ENCODE data around the gene PPARG.
"Not testable (repeated sequence)": the region's sequence is repeated elsewhere in the genome, so short reads cannot be mapped to it uniquely, and the experiment has no call there.

Gene PPARG

DNA sequence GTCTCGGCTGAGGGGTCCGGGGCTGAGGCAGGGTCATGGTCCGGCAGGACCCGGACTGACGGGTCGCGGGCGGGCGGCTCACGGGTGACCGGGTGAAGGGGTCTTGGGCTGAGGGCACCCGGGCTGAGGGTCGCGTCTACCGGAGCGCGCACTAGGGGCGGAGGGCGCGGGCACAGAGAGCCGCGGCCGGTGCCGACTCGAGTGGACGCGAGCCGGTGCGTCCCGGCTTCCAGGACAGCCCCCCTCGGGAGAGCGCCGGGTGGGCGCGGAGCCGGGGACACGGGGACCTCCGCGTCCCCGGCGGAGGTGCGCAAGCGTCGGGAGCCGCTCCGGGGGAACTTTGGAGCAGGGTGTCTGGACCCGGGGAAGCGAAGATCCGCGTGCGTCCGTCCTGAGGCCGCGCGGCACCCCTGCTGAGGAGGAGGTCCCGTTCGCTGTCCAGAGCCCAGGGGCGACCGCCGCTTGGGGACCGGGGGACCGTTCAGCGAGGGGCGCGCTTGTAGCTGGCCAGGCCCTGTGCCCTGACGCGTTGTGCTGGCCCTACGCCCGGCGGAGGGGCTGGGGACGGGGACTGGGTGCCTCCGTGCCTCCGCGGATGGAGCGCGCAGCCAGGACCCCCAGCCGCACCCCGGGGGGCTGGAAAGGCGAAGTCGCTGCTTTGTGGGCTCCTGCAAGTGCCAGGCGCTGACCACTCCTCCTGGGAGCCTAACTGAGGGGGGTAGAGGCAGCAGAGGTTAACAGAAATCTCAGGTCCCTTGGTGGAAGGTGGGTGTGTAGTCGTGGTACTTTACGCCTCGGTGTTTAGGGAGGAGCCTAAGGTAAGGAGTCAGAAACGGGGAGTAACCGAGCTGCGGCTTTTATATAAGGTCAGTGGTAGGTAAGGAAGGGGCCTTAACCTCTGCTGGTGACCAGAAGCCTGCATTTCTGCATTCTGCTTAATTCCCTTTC, at the start of gene PPARG:
Gene PPARG, plus strand, starts transcription at position 889 of the 948 bp plus-strand sequence. CDS start 90,642 bp downstream, outside the sequence.
- DNase-seq (ENCODE audit: low spot score): peak; percentile 52

- DNase-seq (ENCODE audit: low spot score): peak; percentile 15
These were observed 49.6 kb upstream of the PPARG start for GRCh38 chr3:12239301-12239700.

GRCh38 chr3:12242772-12243171, 46.1 kb upstream of the PPARG start:
- DNase-seq (ENCODE audit: low spot score): no peak

GRCh38 chr3:12246497-12247163, 42.2 kb upstream of the PPARG start:
- no peak for DNase-seq (ENCODE audit: low spot score)

GRCh38 chr3:12247411-12247810, 41.5 kb upstream of the PPARG start:
- DNase-seq (ENCODE audit: low spot score): no peak

DNA sequence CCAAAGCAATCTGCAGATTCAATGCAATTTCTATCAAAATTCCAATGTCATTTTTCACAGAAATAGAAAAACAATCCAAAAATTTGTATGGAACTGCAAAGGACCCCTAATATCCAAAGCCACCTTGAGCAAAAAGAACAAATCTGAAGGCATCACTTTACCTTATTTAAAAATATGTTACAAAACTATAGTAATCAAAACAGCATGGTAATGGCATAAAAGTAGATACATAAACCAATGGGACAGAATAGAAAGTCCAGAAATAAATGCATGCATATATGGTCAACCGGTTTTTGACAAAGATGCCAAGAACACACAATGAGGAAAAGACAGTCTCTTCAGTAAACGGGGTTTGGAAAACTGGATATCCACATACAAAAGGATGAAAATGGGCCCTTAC, 39.4 kb upstream of the PPARG start:
- no peak for DNase-seq (ENCODE audit: low spot score)

GRCh38 chr3:12252889-12253288, 36.0 kb upstream of the PPARG start:
- no peak for DNase-seq (ENCODE audit: low spot score)

DNA sequence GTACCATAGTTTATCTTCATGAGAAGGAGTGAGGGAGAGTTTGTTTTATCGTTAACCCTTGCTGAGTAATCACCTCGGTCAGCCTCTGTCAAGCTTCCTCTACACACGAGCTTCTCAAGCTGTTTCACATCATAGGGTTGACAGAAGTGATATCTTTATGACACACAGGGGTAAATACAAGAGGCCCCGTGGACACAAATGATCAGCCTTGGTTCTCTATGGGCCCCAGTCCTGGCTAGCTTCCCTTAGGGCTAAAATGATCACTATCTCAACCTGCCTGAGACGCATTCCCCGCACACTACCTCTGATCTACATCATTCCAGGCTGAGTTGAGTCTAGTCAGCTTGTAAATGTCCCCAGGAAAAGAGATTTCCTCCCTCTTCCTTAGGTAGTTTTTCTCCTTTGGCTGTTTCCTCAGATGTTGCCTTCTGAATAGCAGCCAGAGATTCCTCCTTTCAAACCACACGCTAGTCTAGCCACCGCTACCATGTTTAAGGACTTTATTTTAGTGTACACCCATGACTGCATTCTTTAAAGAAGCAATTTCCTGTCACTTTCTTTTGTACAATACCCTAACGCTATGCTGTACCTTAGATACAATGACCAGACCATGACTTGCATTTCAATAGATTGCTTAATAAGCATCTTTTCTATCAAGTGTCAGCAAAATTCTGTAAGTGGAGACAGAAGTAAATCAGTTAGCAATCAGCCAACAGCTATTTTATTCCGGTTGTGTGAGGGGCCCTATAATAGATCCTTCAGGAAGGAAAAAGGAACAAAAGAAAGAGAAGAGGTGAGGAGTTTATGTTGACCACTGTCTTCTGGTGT, 35.1 kb upstream of the PPARG start:
- no peak for DNase-seq (ENCODE audit: low spot score)

DNA sequence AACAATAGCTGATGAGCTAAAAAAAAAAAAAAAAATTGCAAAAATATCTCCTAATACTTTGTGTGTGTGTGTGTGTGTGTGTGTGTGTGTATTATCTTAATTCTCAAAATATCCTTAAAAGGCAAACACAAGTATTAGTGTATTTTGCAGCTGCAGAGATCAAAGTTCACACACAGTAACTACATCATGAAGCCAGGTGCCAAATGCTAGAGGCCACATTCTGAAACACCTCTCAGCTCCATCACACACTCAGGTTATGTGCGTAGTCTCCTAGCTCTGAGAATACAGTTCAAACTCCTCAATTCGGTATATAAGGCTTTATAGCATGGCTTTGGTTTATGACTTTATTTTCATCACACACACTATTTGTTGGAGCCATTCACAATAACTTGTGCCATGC, 33.5 kb upstream of the PPARG start:
- DNase-seq (ENCODE audit: low spot score): no peak

DNA sequence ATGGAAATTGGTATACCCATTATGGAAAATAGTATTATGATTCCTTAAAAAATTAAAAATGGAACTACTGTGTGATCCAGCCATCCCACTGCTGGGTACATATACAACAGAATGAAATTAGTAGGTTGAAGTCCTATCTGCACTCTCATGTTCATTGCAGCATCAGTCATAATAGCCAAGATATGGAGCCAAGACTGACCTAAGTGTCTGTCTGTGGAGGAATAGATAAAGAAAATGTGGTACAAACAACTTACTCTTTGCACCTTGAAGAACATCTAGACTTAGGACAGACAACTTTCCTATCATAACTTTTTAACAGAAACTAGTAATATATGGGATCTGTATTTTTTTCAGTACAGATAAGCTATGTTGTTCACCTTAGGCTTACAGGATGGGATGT, 30.0 kb upstream of the PPARG start:
- no peak for DNase-seq (ENCODE audit: low spot score)

GRCh38 chr3:12262173-12262572, 26.7 kb upstream of the PPARG start:
- DNase-seq (ENCODE audit: low spot score): not testable (repeated sequence)

GRCh38 chr3:12265508-12265907, 23.4 kb upstream of the PPARG start:
- DNase-seq (ENCODE audit: low spot score): no peak

DNA sequence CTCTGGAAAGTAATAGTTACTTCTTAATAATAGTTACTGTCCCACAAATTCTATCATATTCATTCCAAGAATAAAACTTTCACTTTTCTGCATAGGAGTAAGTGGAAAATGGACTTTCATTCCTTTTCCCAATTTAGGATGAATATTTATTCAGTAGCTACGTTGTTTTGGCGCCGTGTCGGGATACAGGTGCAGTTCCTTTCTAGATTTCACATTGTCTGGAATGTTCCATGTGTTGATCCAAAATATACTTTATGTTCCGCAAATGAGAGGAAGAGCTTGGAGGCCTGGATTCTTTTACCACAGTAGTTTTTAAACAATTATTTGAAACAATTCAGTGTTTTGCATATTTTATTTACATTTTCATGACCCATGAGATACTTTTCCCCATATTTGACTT, 22.8 kb upstream of the PPARG start:
- no peak for DNase-seq (ENCODE audit: low spot score)

DNA sequence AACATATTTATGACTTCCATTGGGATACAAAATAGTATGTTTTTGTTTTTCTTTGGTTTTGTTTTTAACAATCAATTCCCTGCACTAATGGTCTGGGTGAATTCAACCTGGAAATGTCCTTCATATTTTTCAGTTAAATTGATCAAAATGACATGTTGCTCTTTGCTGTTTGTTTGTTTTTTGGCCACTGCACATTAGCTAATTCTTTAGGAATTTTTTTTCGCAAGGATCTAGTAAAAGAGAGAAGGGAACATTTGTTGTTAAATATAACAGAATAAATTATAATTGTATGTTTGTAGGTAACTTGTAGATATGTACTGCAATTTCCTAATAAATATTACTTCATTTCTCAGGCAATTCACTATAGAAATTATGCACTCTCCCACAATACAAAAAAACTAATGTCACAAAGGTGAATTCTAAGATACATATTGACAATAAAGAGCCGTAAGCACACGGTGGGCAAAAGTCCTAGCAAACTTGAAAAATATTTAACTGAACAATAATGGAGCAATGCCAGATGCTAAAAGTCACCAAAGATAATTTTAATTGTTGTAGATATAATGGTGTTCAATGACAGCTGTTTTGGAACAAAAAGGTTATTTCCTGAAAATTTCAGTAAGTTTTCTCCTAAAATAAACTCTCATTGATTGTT, 21.4 kb upstream of the PPARG start:
- DNase-seq (ENCODE audit: low spot score): no peak

- DNase-seq (ENCODE audit: low spot score): no peak
These were observed 20.7 kb upstream of the PPARG start for GRCh38 chr3:12268049-12268735.

DNA sequence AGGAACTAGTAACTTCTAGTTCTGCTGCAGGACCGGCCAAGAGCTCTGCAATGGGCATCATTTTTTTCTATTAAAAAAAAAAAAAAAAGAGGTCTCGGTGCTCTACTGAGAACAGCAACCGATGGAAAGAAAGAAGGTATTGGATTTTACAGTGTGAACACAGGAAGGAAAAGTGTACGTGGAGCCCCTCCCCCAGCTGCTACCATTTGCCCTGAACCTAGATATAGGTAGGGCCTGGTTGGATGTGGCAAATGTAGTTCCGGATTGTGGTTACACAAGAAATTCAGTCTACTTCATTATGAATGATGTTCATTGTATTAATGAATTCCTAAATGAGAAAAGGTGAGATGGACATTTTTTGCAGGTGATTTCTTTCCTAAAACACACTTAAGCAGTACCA, 17.9 kb upstream of the PPARG start:
- DNase-seq (ENCODE audit: low spot score): no peak

DNA sequence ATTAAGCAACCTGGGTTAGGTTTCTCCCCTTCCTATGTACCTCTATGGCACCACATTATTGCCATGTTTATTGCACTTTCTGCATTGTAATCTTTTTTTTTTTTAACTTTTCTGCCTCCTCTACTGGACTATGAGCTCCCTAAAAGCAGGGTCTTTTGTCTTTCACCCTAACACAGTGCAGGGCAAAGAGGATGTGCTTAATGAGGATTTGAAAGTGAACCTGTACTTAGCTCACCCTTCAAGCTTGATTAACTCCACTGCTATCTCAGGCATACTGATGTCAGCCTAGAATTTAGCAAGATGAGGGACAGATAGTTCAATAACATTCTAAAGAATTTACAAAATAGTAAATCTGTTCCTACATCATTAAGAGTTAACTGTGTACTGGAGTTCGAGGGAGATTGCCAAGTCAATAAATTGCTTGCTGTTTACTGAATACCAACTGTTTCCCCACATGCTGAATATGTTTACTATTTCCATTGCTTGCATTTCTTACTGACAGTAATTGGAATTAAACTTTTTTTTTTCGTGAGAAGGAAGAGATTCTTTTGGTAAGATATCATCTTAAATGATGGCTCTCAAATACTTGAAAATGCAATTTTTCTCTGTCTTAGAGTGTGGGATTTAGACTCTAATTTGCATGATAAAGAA, 15.7 kb upstream of the PPARG start:
- DNase-seq (ENCODE audit: low spot score): peak; percentile 25

GRCh38 chr3:12275974-12276650, 12.8 kb upstream of the PPARG start:
- no peak for DNase-seq (ENCODE audit: low spot score)

DNA sequence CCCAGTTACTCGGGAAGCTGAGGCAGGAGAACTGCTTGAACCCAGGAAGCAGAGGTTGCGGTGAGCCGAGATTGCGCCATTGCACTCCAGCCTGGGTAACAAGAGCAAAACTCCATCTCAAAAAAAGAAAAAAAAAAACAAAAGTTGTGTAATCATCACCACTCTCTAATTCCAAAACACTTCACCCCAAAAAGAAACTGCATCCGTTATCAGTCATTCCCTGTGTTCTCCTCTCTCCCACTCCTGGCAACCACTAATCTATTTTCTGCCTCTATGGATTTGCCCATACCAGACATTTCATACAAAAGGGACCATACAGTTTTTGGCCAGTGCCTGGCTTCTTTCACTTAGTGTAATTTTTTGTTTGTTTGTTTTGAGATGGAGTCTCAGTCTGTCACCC, 12.0 kb upstream of the PPARG start:
- not testable (repeated sequence) for DNase-seq (ENCODE audit: low spot score)

- no peak for DNase-seq (ENCODE audit: low spot score)
These were observed 10.3 kb upstream of the PPARG start for GRCh38 chr3:12278566-12278965.

Data from GM03348 (cell line).